Natural killer cell (primary cell): ENCODE results near the gene MYH11. TPM values are rescaled to one million over a fixed set of nuclear protein-coding genes. Genes with fewer than 3 reads are reported as not detected.

Experiments
- ATAC-seq, 3 donors: fragments of 150-1000 bp in 2 of 3; fragments of 200-7000 bp in 1 of 3; cut with Tn5 transposase; 1 replicate in 1 of 3; 2 replicates in 2 of 3; pipeline ENCODE4 v1.10.0; 2021; ENCODE audit warnings: mild to moderate bottlenecking in 2 of 3, moderate library complexity in 2 of 3
- DNase-seq, 2 donors: peaks; one replicate each; pipeline versions ENCODE4 v3.0.0 to v3.0.0-alpha.2; 2013 to 2021; ENCODE audit warnings: mixed read lengths in 1 of 2
- H3K27ac ChIP-seq: one replicate; pipeline ENCODE4 v1.5.1; 2013; ENCODE audit warnings: mild to moderate bottlenecking, low read length
- H3K27me3 ChIP-seq: one replicate; pipeline ENCODE4 v1.6.1; 2013; ENCODE audit warnings: low read length; ENCODE audit not compliant: control insufficient read depth, insufficient read depth
- H3K36me3 ChIP-seq: one replicate; pipeline ENCODE4 v1.6.1; 2013; ENCODE audit warnings: low read length; ENCODE audit not compliant: control insufficient read depth, insufficient read depth
- H3K4me1 ChIP-seq: one replicate; pipeline ENCODE4 v1.6.1; 2013; ENCODE audit warnings: low read length; ENCODE audit not compliant: control insufficient read depth, insufficient read depth
- H3K4me3 ChIP-seq: one replicate; pipeline ENCODE4 v1.5.1; 2013; ENCODE audit warnings: low read length
- H3K9me3 ChIP-seq: one replicate; pipeline ENCODE4 v1.6.1; 2013; ENCODE audit warnings: low read length; ENCODE audit not compliant: control insufficient read depth, insufficient read depth
- H3K27ac Mint-ChIP-seq, 2 donors: one replicate each; pipeline ENCODE4 v1.8.0; 2022; ENCODE audit warnings: mild to moderate bottlenecking in 2 of 2, mixed read lengths in 2 of 2, moderate library complexity in 1 of 2
- H3K27me3 Mint-ChIP-seq, 2 donors: one replicate each; pipeline ENCODE4 v1.8.0; 2022; ENCODE audit warnings: low read depth in 2 of 2, mixed read lengths in 2 of 2
- H3K36me3 Mint-ChIP-seq: one replicate; pipeline ENCODE4 v1.8.0; 2022; ENCODE audit warnings: mixed read lengths
- H3K4me1 Mint-ChIP-seq, 2 donors: one replicate each; pipeline ENCODE4 v1.8.0; 2022; ENCODE audit warnings: mixed read lengths in 2 of 2
- H3K4me3 Mint-ChIP-seq: one replicate; pipeline ENCODE4 v1.8.0; 2022; ENCODE audit warnings: mild to moderate bottlenecking, moderate library complexity, mixed read lengths
- H3K9me3 Mint-ChIP-seq, 2 donors: one replicate each; pipeline ENCODE4 v1.8.0; 2022; ENCODE audit warnings: mixed read lengths in 2 of 2
- WGBS: methylation state at CpG from one replicate; pipeline ENCODE4 v1.1.7; 2013; ENCODE audit warnings: missing lambda C conversion rate; ENCODE audit not compliant: insufficient coverage; 5-methylcytosine and 5-hydroxymethylcytosine counted together
- intact Hi-C: fragments of 100-400 bp; cut with micrococcal nuclease; formaldehyde crosslinking; loops from one replicate; pipeline ENCODE4 v1.14.2; 2022
- total RNA-seq, 4 donors: library from RNA; stranded (reverse); fragments of 120-200 nt in 1 of 4; gene quantifications; one replicate each; pipeline versions ENCODE4 v1.2.3 to v1.2.4, GENCODE V29; 2013 to 2022
- TF ChIP-seq, protein P1 (sequence below): fragments of 200-600 bp; IDR thresholded peaks from one replicate; pipeline ENCODE4 v1.8.0; 2022; ENCODE audit warnings: antibody characterized with exemption

MYH11 gene
- total RNA-seq, 3 donors from 2014 or later (not counting 1 experiment from before 2014, with no cell fraction given): 0.30 TPM; not detected in 2

GRCh38 chr16:15739464-15739863, 117.4 kb downstream of the MYH11 start:
- intact Hi-C loops: no loop called here
- H3K9me3 ChIP-seq: peaks cover 6% of the 10 kb centered on the region
- no peak overlapping the region for H3K27ac ChIP-seq
- Mint-ChIP-seq H3K9me3 (peaks cover 0 to 2% of the 10 kb centered on the region in 2 donors), H3K27me3 (no peaks in the 10 kb centered on the region), H3K36me3 (no peaks in the 10 kb centered on the region), H3K27ac (no peak overlapping the region), H3K4me3 (no peak overlapping the region), H3K4me1 (no peaks in the 10 kb centered on the region)
- no peak for DNase-seq
- no peak overlapping the region for H3K4me3 ChIP-seq
- no peaks in the 10 kb centered on the region for H3K4me1 ChIP-seq
- WGBS: 95% methylated on average over 2 of the region's 2 CpGs
- TF ChIP-seq, protein P1, sequence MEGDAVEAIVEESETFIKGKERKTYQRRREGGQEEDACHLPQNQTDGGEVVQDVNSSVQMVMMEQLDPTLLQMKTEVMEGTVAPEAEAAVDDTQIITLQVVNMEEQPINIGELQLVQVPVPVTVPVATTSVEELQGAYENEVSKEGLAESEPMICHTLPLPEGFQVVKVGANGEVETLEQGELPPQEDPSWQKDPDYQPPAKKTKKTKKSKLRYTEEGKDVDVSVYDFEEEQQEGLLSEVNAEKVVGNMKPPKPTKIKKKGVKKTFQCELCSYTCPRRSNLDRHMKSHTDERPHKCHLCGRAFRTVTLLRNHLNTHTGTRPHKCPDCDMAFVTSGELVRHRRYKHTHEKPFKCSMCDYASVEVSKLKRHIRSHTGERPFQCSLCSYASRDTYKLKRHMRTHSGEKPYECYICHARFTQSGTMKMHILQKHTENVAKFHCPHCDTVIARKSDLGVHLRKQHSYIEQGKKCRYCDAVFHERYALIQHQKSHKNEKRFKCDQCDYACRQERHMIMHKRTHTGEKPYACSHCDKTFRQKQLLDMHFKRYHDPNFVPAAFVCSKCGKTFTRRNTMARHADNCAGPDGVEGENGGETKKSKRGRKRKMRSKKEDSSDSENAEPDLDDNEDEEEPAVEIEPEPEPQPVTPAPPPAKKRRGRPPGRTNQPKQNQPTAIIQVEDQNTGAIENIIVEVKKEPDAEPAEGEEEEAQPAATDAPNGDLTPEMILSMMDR: no peak
- peaks cover 19% of the 10 kb centered on the region for H3K36me3 ChIP-seq
- H3K27me3 ChIP-seq: no peaks in the 10 kb centered on the region
- no peak for ATAC-seq

DNA sequence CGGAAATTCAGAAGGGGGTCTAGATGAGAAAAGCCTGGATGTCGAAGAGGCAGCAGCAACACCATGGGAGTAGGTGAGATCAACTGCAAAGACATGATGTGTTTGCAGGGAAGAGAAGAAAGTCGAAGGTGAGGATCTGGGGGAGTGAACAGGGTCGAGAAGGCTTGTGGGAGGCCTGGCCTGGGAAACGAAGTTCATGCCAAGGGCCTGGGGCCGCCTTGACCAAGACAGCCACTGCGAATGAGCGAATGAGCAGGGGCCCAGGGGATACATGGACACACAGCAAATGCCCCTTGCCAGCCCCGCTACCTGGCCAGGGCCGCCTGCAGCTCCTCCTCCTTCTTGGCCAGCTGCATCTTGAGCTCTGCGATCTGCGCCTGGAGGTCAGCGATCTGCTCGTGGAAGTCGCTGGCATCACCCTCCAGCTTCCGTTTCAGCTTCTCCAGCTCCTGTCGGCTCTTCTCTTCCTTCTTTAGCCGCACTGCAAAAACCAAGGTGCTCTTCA, 119.6 kb downstream of the MYH11 start:
- intact Hi-C loops: no loop called here
- Mint-ChIP-seq H3K36me3 (no peaks in the 10 kb centered on the region), H3K9me3 (peaks cover 0 to 2% of the 10 kb centered on the region in 2 donors), H3K4me3 (no peak overlapping the region), H3K27ac (no peak overlapping the region), H3K4me1 (no peaks in the 10 kb centered on the region), H3K27me3 (no peaks in the 10 kb centered on the region)
- no peaks in the 10 kb centered on the region for H3K4me1 ChIP-seq
- no peaks in the 10 kb centered on the region for H3K27me3 ChIP-seq
- no peak for DNase-seq
- no peak for ATAC-seq
- peaks cover 15% of the 10 kb centered on the region for H3K36me3 ChIP-seq
- WGBS: 90% methylated on average over 18 of the region's 18 CpGs
- peaks cover 6% of the 10 kb centered on the region for H3K9me3 ChIP-seq
- H3K27ac ChIP-seq: no peak overlapping the region
- TF ChIP-seq, protein P1: no peak
- H3K4me3 ChIP-seq: no peak overlapping the region

GRCh38 chr16:15736529-15736928, 120.3 kb downstream of the MYH11 start:
- intact Hi-C loops: no loop called here
- Histone ChIP-seq H3K27ac (no peak overlapping the region), H3K9me3 (peaks cover 6% of the 10 kb centered on the region), H3K4me1 (no peaks in the 10 kb centered on the region), H3K36me3 (peaks cover 15% of the 10 kb centered on the region), H3K4me3 (no peak overlapping the region), H3K27me3 (no peaks in the 10 kb centered on the region)
- Mint-ChIP-seq H3K4me1 (no peaks in the 10 kb centered on the region), H3K4me3 (no peak overlapping the region), H3K9me3 (peaks cover 0 to 2% of the 10 kb centered on the region in 2 donors), H3K36me3 (no peaks in the 10 kb centered on the region), H3K27me3 (no peaks in the 10 kb centered on the region), H3K27ac (no peak overlapping the region)
- no peak for DNase-seq
- no peak for ATAC-seq
- TF ChIP-seq, protein P1: no peak
- WGBS: 96% methylated on average over 7 of the region's 7 CpGs

- Histone ChIP-seq H3K36me3 (peaks cover 12% of the 10 kb centered on the region), H3K27ac (no peak overlapping the region), H3K9me3 (peaks cover under 1% of the 10 kb centered on the region), H3K4me1 (no peaks in the 10 kb centered on the region), H3K4me3 (no peak overlapping the region), H3K27me3 (no peaks in the 10 kb centered on the region)
- H3K27me3 Mint-ChIP-seq: no peaks in the 10 kb centered on the region
- H3K4me3 Mint-ChIP-seq: no peak overlapping the region
- ATAC-seq: no peak
- TF ChIP-seq, protein P1: no peak
- over 99% methylated on average over 3 of the region's 3 CpGs for WGBS
- H3K27ac Mint-ChIP-seq: no peak overlapping the region
- DNase-seq: no peak
- no peaks in the 10 kb centered on the region for H3K9me3 Mint-ChIP-seq
- H3K36me3 Mint-ChIP-seq: no peaks in the 10 kb centered on the region
- H3K4me1 Mint-ChIP-seq: no peaks in the 10 kb centered on the region
- intact Hi-C loops: no loop called here
Measured at GRCh38 chr16:15735610-15736009, 121.2 kb downstream of the MYH11 start.
